ENCODE data around the gene NAALADL2.

DNA sequence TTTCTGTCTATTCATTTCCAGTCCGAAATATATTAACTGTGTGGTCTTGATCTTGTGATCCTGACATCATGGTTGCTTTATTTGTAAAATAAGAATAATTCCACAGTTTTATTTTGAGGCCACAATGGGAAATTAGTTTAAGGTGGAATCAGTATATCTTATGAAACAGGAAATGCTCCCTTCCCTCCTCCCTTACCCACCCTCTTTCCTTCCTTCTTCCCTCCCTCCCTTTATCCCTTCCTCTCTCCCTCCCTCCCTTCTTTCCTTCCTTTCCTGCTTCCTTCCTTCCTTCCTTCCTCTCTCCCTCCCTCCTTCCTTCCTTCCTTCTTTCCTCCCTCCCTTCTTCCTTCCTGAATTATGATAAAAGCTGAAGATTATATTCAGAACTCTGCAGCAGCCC, 452.3 kb downstream of the NAALADL2 start:
- TF ChIP-seq CTCF (IDR thresholded peaks at IDR 0.05) (no peak), POLR2AphosphoS5 (IDR thresholded peaks at IDR 0.05; ENCODE audit: low read depth, low read length) (no peak), REST (IDR thresholded peaks at IDR 0.05; ENCODE audit: insufficient read depth in 1 of 2, low read depth in 2 of 2, low read length in 1 of 2) (no peak), SIN3A (IDR thresholded peaks at IDR 0.05; ENCODE audit: borderline replicate concordance, insufficient read depth, low read depth, low read length) (no peak)
